Measurements from ENCODE around the gene ANGPTL2. TPM values are rescaled to one million over a fixed set of nuclear protein-coding genes. Genes with fewer than 3 reads are reported as not detected.

The ANGPTL2 gene
- total RNA-seq, 2 experiments from 2014 or later = not detected

DNA sequence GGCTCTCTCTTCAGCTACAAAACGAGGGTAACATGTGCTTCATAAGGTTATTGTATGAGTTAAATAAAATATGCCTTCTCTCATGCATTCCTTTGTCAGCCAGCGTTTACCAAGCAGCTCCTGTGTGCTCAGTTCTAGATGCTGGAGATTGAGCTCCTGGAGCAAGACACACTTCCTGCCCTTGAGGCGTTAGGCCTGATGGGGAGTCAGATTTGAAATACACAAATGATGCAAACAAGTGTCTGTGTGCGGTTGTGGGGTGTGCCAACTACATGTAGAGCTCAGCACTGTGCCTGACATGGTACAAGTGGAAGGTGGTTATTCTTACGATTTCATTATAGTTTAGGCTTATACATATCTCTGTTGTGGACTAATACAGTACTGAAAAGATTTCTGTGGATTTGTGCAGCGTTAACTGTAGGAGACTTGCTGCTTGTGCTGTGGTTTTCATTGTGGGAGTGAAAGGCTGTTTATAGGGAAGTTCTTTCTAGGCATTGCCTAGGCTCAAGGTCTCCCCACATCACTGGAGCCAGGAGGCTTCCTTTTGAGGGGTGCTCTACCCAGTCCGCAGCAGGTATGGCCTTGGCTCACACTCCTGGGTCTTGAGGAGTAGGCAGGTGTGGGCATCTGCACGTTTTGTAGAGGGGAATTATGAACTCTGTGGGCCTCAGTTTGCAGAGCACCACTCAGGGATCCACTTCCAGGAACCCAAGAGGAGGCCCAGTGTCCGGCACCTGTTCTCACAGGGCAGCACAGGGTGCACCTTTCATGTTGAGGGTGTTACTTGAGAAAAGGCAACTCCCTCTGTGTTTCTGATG is 39.8 kb upstream of the ANGPTL2 start:
- H3K4me3 Mint-ChIP-seq = no peak overlapping the region

DNA sequence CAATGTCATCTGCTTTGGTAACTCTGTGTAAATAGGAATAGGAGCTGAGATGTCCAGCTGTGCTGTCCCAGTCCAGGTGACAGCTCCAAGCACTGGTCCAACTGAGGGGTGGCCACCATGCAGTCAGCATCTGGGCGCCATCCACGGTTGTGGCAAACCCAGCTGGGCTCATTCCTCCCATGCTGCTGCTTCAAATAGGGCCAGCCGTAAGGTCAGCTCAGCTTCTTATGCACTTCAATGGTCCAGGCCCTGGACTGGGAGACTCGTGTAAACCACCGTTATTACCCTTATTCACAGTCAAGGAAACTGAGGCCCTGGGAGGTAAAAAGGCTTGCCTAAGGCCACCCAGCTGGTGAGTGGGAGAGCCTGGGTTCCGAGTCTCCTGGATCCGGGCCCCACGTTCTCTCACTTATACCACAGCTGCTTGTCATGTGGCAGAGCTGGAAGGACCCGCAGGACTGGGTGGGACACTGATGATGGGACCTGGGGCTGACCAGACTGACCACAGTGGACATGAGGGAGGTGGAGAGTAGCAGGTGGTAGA is 38.7 kb upstream of the ANGPTL2 start:
- Mint-ChIP-seq H3K27ac (no peak overlapping the region), H3K4me3 (no peak overlapping the region), H3K36me3 (no peaks in the 10 kb centered on the region), H3K4me1 (peaks cover 30% of the 10 kb centered on the region), H3K27me3 (peaks cover 4% of the 10 kb centered on the region), H3K9me3 (ENCODE audit: low read depth) (no peaks in the 10 kb centered on the region)
- CTCF ChIA-PET = interaction anchor here (1.3 to 1.6 kb wide), 2 partner anchors 9 to 38 kb away, joined by 3 to 4 read pairs; no protein-coding TSS in a partner anchor
- no peak for ATAC-seq
- DNase-seq = peak; percentile 35

More for the DNA sequence above, 39.8 kb upstream of the ANGPTL2 start:
- peak overlapping the region; percentile 75 for H3K27ac Mint-ChIP-seq
- H3K9me3 Mint-ChIP-seq (ENCODE audit: low read depth) = no peaks in the 10 kb centered on the region
- DNase-seq = peak; percentile 65
- peaks cover 33% of the 10 kb centered on the region for H3K4me1 Mint-ChIP-seq
- CTCF ChIA-PET = interaction anchor here (1.3 to 1.7 kb wide), 3 partner anchors 8 to 222 kb away, joined by 3 to 4 read pairs (median 3); no protein-coding TSS in a partner anchor
- H3K36me3 Mint-ChIP-seq = no peaks in the 10 kb centered on the region
- ATAC-seq = peak; percentile 83
- no peaks in the 10 kb centered on the region for H3K27me3 Mint-ChIP-seq

- Mint-ChIP-seq H3K9me3 (ENCODE audit: low read depth) (no peaks in the 10 kb centered on the region), H3K27ac (no peak overlapping the region), H3K4me1 (peaks cover 34% of the 10 kb centered on the region), H3K27me3 (peaks cover 8% of the 10 kb centered on the region), H3K36me3 (no peaks in the 10 kb centered on the region), H3K4me3 (no peak overlapping the region)
- peak; percentile 36 for DNase-seq
- ATAC-seq = no peak
- CTCF ChIA-PET = no interaction called here
These were observed 37.6 kb upstream of the ANGPTL2 start for GRCh38 chr9:127159949-127160610.

GRCh38 chr9:127159325-127159801 is 36.9 kb upstream of the ANGPTL2 start:
- DNase-seq (peak; percentile 41), ATAC-seq (no peak)
- Mint-ChIP-seq H3K36me3 (no peaks in the 10 kb centered on the region), H3K27me3 (peaks cover 8% of the 10 kb centered on the region), H3K4me1 (peaks cover 41% of the 10 kb centered on the region), H3K9me3 (ENCODE audit: low read depth) (no peaks in the 10 kb centered on the region), H3K4me3 (no peak overlapping the region), H3K27ac (no peak overlapping the region)
- CTCF ChIA-PET = no interaction called here

DNA sequence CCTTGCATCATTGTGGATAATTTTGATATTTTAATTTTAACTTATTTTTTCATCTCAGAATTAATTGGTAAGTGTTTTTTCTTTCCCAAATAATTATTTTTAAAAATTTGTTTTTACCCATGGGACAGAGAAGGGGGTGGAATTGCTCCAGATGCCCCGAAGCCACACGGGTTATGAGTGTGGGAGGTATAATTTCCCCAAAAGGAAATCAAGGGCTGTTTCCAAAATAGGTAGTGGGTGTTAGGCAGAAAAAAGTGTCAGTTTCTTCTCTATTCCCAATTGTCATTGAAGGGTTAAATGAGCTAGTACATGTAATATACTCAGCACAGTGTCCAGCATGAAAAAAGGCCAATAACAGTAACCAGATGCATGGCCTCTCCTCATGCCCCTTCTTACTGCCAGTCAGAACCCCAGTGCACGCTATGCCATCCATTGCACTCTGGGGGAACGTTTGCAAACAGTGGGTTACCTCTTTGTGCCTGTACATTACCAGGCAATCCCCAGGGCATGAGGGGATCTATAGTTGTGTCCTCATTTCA is 36.4 kb upstream of the ANGPTL2 start:
- Mint-ChIP-seq H3K27me3 (peaks cover 8% of the 10 kb centered on the region), H3K9me3 (ENCODE audit: low read depth) (no peaks in the 10 kb centered on the region), H3K4me3 (no peak overlapping the region), H3K4me1 (peaks cover 44% of the 10 kb centered on the region), H3K36me3 (no peaks in the 10 kb centered on the region), H3K27ac (no peak overlapping the region)
- DNase-seq (no peak), ATAC-seq (no peak)
- CTCF ChIA-PET = no interaction called here

DNA sequence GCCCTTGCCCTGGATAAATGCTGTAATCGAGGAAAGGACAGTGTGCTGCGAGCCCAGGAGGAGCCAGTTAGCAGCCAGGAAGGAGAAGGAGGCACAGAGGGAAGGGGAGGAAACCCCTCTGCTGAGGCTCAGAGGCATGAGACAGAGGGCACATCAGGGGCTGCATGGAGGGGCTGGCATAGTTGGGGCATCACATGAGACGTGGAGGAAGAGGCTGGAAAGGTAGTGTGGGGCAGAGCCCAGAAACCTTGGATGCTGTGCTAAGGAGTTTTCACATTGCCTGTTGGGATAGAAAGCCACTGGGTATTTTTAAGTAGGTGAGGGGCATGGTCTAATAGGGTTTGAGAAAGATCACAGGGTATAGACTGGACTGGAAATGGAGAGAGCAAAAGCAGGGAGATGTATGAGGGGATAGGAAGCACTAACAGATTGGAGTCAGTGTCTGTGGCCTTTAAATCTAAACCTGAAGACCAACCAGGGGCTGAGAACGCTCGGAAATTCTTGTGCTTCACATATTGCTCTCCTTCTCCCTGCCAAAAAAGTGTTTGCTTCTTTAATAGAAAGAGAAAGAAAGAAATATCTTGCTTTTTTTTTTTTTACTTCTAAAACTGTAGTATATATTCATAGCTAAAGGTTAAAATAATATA is 33.0 kb upstream of the ANGPTL2 start:
- H3K36me3 Mint-ChIP-seq = no peaks in the 10 kb centered on the region
- peaks cover 23% of the 10 kb centered on the region for H3K4me1 Mint-ChIP-seq
- CTCF ChIA-PET = interaction anchor here (1.2 kb wide), 1 partner anchor 9 kb away, joined by 3 read pairs; no protein-coding TSS in a partner anchor
- DNase-seq (no peak), ATAC-seq (no peak)
- no peaks in the 10 kb centered on the region for H3K9me3 Mint-ChIP-seq (ENCODE audit: low read depth)
- H3K4me3 Mint-ChIP-seq = no peak overlapping the region
- peaks cover 21% of the 10 kb centered on the region for H3K27me3 Mint-ChIP-seq
- H3K27ac Mint-ChIP-seq = no peak overlapping the region

DNA sequence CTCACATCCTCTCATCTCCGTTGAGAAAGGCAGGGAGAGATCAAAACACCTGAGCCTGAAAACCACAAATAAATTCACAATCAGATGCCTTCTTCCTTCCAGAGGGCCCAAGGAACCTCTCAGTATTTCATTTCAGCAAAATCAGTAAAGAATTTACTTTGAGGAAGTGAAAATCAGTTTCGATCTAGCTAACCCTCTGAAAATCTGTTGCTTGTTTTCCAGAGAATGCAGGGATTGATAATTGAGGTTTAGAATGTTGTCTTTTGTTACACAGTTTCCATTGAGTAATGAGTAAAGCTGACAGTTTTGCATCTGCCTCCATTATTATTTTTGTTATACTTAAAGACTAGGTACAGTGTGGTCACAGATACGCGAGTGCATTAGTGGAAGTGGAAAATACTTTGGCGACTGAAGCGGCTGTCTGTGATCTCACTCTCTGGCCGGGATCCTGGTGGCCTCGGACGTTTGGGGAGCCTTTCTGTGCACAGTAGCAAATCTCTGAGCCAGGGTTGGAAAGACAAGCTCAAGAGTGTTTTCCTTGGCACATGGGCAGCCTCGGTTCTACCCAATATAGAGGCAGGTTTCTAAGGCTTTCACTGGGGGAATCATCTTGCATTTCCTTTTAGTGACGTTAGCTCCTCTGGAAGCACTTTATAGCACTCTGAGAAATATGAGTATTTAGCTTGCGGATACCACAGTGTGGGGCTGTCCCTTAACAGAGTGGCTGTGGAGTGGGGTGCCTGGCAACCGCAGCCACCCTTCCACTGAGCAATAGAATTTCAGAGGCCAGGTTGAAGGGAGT is 32.2 kb upstream of the ANGPTL2 start:
- CTCF ChIA-PET = interaction anchor here (1.2 kb wide), 1 partner anchor 10 kb away, joined by 3 read pairs; no protein-coding TSS in a partner anchor

GRCh38 chr9:127154003-127154389 is 31.6 kb upstream of the ANGPTL2 start:
- ATAC-seq = peak; percentile 16
- Mint-ChIP-seq H3K4me3 (no peak overlapping the region), H3K4me1 (peaks cover 19% of the 10 kb centered on the region)

More for the DNA sequence above, 32.2 kb upstream of the ANGPTL2 start:
- H3K27ac Mint-ChIP-seq = no peak overlapping the region
- ATAC-seq (peak; percentile 33), DNase-seq (peak; percentile 41)
- H3K9me3 Mint-ChIP-seq (ENCODE audit: low read depth) = no peaks in the 10 kb centered on the region
- H3K4me1 Mint-ChIP-seq = peaks cover 23% of the 10 kb centered on the region
- peaks cover 21% of the 10 kb centered on the region for H3K27me3 Mint-ChIP-seq
- no peak overlapping the region for H3K4me3 Mint-ChIP-seq
- H3K36me3 Mint-ChIP-seq = no peaks in the 10 kb centered on the region

GRCh38 chr9:127153501-127153900 is 31.1 kb upstream of the ANGPTL2 start:
- DNase-seq (peak; percentile 33), ATAC-seq (no peak)
- no peaks in the 10 kb centered on the region for H3K36me3 Mint-ChIP-seq
- peaks cover 19% of the 10 kb centered on the region for H3K4me1 Mint-ChIP-seq
- H3K27me3 Mint-ChIP-seq = peaks cover 21% of the 10 kb centered on the region
- H3K27ac Mint-ChIP-seq = no peak overlapping the region
- H3K4me3 Mint-ChIP-seq = no peak overlapping the region
- CTCF ChIA-PET = no interaction called here
- no peaks in the 10 kb centered on the region for H3K9me3 Mint-ChIP-seq (ENCODE audit: low read depth)

More at GRCh38 chr9:127154003-127154389, 31.6 kb upstream of the ANGPTL2 start:
- Mint-ChIP-seq H3K36me3 (no peaks in the 10 kb centered on the region), H3K27ac (no peak overlapping the region), H3K27me3 (peaks cover 21% of the 10 kb centered on the region), H3K9me3 (ENCODE audit: low read depth) (no peaks in the 10 kb centered on the region)
- CTCF ChIA-PET = interaction anchor here (1.2 kb wide), 1 partner anchor 10 kb away, joined by 3 read pairs; no protein-coding TSS in a partner anchor
- peak; percentile 39 for DNase-seq

GRCh38 chr9:127149463-127150390 is 27.3 kb upstream of the ANGPTL2 start:
- H3K27me3 Mint-ChIP-seq = peaks cover 21% of the 10 kb centered on the region
- no peak overlapping the region for H3K27ac Mint-ChIP-seq
- no peaks in the 10 kb centered on the region for H3K9me3 Mint-ChIP-seq (ENCODE audit: low read depth)
- DNase-seq (peak; percentile 27), ATAC-seq (no peak)
- H3K4me3 Mint-ChIP-seq = no peak overlapping the region
- peaks cover 11% of the 10 kb centered on the region for H3K4me1 Mint-ChIP-seq
- CTCF ChIA-PET = no interaction called here
- H3K36me3 Mint-ChIP-seq = peaks cover 1% of the 10 kb centered on the region

- no peaks in the 10 kb centered on the region for H3K9me3 Mint-ChIP-seq (ENCODE audit: low read depth)
- peaks cover 22% of the 10 kb centered on the region for H3K27me3 Mint-ChIP-seq
- no peak overlapping the region for H3K4me3 Mint-ChIP-seq
- no peak overlapping the region for H3K27ac Mint-ChIP-seq
- peak; percentile 19 for DNase-seq
- peaks cover 4% of the 10 kb centered on the region for H3K4me1 Mint-ChIP-seq
- CTCF ChIA-PET = no interaction called here
- peaks cover 1% of the 10 kb centered on the region for H3K36me3 Mint-ChIP-seq
- no peak for ATAC-seq
These were observed 26.6 kb upstream of the ANGPTL2 start for GRCh38 chr9:127149010-127149409.
